Hematopoietic multipotent progenitor cell treated with erythropoietin and hydrocortisone succinate and interleukin-3 and kit ligand, for 8 days (in vitro differentiated cells): Measurements from ENCODE around the gene IL1RAPL1.
"Not testable (repeated sequence)": the region's sequence is repeated elsewhere in the genome, so short reads cannot be mapped to it uniquely, and the experiment has no call there.

Experiments
- DNase-seq: peaks from one replicate; pipeline ENCODE4 v3.0.0-alpha.2; 2015

Gene IL1RAPL1

GRCh38 chrX:28638775-28639174 lies 51.5 kb downstream of the IL1RAPL1 start:
- DNase-seq, result no peak

GRCh38 chrX:28639451-28639850 lies 52.2 kb downstream of the IL1RAPL1 start:
- no peak for DNase-seq

- no peak for DNase-seq
Observed at GRCh38 chrX:28649541-28649940, 62.3 kb downstream of the IL1RAPL1 start.

GRCh38 chrX:28651186-28651585 lies 63.9 kb downstream of the IL1RAPL1 start:
- DNase-seq, result no peak

DNA sequence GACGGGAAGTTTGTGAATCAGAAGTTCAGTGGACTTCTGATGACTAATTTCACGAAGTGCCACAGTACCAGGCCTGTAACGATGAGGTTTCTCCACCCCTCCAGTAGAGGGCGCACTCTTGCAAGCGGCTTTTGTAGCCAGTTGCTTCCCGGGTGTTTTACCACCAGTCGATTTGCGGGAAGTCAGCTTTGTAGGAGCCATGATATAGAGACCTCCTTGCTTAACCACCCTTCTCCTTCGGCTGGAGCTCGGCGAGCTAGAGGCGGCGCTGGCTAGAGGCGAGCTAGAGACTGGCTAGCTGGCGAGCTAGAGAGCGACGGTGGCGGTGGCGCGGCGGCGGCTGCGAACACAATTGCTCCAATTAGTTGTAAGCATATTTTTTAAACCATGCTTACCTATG lies 72.0 kb downstream of the IL1RAPL1 start:
- DNase-seq, result peak; percentile 2

GRCh38 chrX:28665778-28666177 lies 78.5 kb downstream of the IL1RAPL1 start:
- no peak for DNase-seq

GRCh38 chrX:28668303-28668702 lies 81.1 kb downstream of the IL1RAPL1 start:
- no peak for DNase-seq

DNA sequence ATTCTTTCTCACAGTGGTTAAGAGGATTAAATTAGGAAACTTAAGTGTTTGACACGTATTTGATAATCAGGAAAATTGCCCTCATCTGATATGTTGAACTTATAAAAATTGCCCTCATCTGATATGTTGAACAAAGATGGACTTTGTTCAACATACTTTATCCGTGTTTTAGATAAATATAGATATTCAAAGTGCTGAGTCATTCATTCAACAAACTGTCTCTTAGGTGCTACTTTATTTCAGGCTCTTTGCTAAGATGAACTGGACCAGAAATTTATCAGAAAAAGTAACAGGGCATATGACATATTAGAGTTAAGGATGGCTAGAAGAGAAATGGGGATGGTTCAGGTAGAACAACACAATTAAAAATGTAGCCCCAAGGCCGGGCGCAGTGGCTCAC lies 81.7 kb downstream of the IL1RAPL1 start:
- DNase-seq, result no peak

- no peak for DNase-seq
Observed at GRCh38 chrX:28670074-28670473, 82.8 kb downstream of the IL1RAPL1 start.

- no peak for DNase-seq
Observed at GRCh38 chrX:28675173-28675572, 87.9 kb downstream of the IL1RAPL1 start.

DNA sequence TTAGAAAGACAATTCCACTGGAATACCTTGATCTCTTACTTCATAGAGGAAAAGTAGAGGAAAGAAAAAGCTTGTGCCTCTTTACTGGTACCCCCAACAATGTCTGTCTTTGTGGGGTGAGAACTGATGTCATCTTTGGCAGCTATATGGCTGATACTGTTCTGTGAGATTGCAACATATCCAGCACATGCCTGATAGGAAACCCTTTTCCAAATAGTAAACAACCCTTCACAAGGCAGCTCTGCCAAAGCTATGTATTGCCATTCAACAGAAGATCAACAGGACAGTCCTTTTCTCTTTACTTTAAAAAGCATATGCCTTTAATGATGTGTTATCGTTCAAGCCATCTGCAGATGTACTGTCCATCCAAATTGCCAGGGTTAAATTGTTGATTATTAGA lies 105.9 kb downstream of the IL1RAPL1 start:
- no peak for DNase-seq

DNA sequence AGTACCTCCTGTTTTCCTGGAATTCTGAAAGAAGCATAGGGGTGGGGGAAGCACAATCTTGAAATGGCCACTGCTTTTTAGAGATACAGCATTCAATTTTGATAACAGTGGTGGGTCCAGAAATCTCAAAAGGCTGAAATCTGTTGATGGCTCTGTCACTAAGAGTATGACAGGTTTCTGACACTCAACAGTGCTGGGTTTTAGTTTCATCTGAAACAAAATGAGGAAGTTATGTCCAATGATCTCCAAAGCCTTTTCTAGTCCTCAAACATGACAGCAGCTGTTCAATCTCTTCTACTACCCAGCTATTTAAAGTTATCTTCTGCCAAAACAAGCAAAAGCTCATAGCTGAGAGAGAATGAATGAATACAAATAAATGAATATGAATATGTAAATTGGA lies 110.5 kb downstream of the IL1RAPL1 start:
- DNase-seq, result no peak

- no peak for DNase-seq
Observed at GRCh38 chrX:28701222-28701621, 114.0 kb downstream of the IL1RAPL1 start.

DNA sequence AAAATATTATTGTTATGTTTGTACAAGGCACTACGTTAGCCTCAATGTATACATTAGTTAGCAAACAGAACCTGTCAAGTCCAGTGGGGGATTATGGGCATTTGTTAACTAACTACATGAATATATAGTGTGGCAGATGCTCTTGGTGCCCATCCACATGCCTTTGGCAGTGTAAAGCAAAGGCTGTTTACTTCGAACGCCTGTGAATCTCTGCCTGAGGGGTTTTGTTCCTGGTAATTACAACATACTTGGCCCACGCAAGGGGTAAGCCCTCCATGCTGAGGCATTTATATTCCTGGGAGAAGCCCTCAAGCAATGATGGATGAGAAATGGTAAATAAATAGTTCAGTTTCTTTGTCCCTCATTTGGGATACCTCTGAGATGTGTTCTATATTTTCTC lies 119.7 kb downstream of the IL1RAPL1 start:
- no peak for DNase-seq

- DNase-seq, result no peak
Observed at GRCh38 chrX:28709421-28709820, 122.2 kb downstream of the IL1RAPL1 start.

GRCh38 chrX:28717864-28718263 lies 130.6 kb downstream of the IL1RAPL1 start:
- no peak for DNase-seq

GRCh38 chrX:28718450-28718849 lies 131.2 kb downstream of the IL1RAPL1 start:
- DNase-seq, result no peak

DNA sequence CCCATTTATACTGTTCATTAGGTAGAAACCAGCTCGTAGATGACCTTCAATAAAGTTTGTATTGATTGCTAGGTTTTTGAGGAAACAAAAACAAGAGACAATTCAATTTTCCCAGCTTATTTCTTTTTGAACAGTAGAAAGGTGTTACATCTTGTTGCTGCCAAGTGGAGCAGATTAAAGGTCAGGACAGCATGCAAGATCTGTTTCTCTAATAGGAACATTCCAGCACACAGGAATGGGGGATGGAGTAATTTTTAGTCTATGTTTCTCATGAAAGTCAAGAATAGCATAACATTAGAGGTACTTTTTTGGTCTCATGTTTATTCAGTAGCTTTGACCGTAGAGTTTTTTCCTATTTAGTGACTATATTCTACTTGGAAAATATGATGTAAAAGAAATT lies 132.4 kb downstream of the IL1RAPL1 start:
- no peak for DNase-seq

DNA sequence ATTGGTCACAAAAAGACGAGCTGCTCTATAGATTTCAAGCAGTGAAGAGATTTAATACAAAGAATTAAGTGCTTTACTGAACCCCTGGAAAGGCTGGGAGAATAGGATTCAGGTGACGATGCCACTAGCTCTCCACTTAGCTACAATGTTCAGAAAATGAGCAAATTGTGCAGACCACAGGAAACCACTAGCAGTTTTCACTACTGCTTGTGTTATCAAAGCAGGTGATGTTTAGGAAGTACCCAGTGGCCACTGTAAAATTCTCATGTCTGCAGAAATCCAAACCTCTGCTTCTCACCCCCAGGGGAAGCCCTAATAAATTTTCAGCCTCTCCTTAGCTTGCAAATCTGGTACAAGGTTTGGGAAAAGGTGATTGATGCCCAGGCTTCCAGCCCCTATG lies 165.1 kb downstream of the IL1RAPL1 start:
- no peak for DNase-seq

- no peak for DNase-seq
Observed at GRCh38 chrX:28756175-28756574, 168.9 kb downstream of the IL1RAPL1 start.

DNA sequence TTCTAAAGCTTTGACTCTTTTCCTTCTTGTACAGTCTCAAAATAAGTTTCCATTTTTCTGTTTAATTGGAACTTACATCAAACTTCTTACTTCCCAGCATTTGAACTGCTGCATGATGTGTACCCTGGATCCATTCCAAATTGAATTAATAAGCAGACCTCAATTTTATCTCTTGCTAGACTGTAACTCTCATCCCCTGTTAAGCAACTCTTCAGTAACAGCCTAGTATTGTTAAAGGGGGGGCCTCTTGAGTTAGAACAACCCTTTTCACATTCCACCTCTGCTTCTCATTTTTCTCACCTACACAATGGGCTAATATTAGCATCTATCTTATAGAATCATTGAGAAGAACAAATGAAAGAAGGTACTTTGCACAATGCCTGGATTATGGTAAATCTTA lies 169.4 kb downstream of the IL1RAPL1 start:
- no peak for DNase-seq

- no peak for DNase-seq
Observed at GRCh38 chrX:28757290-28757689, 170.0 kb downstream of the IL1RAPL1 start.

DNA sequence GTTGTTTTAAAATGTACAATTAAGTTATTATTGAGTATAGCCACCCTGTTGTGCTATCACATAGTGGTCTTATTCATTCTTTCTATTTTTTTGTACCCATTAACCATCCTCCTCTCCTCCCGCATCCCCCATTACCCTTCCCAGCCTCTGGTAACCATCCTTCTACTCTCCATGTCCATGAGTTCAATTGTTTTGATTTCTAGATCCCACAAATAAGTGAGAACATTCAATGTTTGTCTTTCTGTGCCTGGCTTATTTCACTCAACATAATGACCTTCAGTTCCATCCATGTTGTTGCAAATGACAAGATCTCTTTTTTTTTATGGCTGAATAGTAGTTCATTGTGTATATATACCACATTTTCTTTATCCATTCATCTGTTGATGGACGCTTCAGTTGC lies 179.3 kb downstream of the IL1RAPL1 start:
- DNase-seq, result not testable (repeated sequence)

DNA sequence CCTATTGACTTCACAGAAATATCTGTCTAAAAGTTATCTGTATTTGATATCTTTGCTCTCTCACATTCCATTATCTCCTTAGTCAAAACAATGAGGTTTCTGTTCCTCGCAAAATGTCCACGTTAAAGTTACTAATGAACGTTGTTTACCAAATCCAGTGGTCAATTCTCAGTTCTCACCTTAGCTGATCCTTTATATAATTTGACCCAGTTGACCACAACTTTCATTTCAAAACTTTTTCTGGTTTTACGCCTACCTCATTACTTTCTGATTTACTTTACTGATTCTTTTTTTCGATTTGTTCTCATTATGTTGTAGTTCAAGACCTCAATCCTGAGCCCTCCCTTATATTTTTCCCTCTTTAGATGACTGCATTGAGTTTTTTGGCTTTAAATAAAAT lies 186.6 kb downstream of the IL1RAPL1 start:
- DNase-seq, result no peak

GRCh38 chrX:28787206-28787605 lies 200.0 kb downstream of the IL1RAPL1 start:
- DNase-seq, result no peak

DNA sequence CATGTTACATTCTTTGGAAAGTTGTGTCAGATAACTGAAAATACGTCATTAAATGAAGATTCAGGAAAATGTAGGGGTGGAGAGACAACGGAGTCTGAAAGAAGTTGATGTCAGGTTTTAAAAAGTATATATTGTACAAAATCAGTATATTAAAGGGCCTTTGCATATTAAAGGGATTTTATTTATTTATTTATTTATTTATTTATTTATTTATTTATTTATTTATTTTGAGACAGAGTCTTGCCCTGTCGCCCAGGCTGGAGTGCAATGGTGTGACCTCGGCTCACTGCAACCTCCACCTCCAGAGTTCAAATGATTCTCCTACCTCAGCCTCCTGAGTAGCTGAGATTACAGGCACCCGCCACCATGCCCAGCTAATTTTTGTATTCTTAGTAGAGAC lies 213.4 kb downstream of the IL1RAPL1 start:
- DNase-seq, result not testable (repeated sequence)
